ENCODE measurements around the gene SHC4.
"Not testable (repeated sequence)": the region's sequence is repeated elsewhere in the genome, so short reads cannot be mapped to it uniquely, and the experiment has no call there.

The SHC4 gene

DNA sequence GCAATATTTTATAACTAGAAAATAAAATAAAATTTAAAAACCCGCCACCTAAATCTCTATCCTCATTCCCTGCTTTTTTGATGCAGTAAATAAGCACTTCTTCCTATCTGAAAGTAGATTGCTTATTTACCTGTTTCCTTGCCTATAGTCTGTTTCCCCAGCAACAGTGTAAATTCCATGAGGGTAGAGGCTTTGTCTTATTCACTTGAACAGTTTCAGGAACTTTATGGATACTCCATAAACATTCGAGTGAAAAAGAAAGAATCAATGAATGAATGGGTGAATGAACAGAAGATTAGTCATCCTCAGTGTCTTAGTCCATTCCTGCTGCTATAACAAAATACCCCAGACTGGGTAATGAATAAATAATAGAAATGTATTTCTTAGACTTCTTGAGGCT lies 41.7 kb downstream of the SHC4 start:
- no peak for DNase-seq

DNA sequence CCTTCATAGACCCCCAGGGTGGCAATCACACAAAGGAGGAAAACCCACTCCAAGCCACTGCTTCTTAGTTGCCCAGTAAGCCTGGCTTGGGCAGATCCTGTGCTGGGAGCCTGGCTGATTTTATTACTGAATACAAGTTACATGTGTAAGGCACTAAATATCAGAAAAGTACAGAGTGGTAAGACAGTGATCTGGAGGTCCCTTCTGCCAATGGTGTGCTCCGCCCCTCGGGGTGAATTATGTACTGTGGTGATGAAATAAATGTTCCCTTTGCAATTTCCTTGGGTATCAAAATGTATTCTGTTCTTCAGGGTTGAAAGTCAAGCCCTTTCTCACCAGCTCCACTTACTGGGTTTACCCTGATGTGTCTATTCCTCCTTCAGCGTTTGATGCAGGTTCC lies 47.0 kb downstream of the SHC4 start:
- no peak for DNase-seq

DNA sequence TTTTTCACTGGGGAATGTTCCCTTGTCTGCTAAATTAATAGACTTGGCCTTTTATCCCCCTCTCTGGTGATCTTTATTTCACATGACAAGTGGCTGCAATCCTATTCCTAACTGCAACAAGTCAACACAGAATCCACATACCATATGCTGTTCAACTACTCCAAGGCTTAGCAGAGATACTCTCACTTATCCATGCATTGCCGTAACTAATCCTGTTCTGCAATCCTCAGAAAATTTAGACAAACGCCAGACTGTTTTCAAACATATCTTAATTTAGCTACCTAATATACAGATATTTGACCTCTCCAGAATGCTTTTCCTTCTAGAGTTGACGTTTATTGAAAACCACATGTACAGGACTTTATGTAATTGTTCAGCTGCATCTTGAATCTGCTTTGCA lies 47.9 kb downstream of the SHC4 start:
- DNase-seq, result no peak

DNA sequence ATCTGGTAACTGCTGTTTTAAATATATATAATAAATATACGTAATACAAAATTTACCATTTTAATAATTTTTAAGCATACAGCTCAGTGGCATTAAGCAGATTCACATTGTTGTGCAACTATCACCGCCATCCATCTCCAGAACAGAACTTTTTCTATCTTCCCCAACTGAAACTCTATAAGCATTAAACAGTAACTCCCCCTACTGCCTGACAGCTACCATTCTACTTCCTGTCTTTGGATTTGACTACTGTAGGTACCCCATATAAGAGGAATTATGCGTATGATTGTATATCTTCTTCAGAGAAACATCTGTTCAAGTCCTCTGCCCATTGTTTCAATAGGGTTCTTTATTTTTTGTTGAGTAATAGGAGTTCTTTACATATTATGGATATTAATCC lies 49.0 kb downstream of the SHC4 start:
- no peak for DNase-seq

DNA sequence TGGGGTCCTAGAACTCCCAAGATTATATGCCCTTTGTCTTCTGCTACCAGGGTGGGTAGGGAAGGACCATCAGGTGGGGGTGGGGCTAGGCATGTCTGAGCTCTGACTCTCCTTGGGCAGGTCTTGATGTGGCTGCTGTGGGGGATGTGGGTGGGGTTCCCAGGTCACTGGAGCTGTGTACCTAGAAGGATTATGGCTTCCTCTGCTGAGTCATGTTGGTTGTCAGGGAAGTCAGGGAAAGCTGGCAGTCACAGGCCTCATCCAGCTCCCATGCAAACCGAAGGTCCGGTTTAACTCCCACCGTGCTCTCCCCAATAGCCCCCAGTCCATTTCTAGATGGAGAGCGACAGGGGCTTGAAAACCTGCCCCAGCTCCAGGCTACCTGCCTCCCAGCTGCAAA lies 50.6 kb downstream of the SHC4 start:
- no peak for DNase-seq

DNA sequence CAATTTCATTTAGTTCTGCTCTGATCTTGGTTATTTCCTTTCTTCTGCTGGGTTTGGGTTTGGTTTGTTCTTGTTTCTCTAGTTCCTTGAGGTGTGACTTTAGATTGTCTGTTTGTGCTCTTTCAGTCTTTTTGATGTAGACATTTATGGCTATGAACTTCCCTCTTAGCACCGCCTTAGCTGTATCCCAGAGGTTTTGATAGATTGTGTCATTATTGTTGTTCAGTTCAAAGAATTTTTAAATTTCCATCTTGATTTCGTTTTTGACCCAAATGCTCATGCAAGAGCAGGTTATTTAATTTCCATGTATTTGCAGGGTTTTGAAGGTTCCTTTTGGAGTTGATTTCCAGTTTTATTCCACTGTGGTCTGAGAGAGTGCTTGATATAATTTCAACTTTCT lies 53.2 kb downstream of the SHC4 start:
- DNase-seq, result not testable (repeated sequence)

DNA sequence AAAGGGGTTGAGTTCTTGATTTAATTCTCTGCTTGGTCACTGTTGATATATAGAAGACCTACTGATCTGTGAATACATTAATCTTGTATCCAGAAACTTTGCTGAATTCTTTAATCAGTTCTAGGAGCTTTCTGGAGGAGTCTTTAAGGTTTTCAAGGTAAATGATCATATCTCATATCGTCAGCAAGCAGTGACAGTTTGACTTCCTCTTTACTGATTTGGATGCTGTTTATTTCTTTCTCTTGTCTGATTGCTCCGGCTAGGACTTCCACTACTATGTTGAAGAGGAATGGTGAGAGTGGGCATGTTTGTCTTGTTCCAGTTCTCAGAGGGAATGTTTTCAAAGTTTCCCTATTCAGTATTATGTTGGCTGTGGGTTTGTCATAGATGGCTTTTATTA lies 54.4 kb downstream of the SHC4 start:
- DNase-seq, result not testable (repeated sequence)

DNA sequence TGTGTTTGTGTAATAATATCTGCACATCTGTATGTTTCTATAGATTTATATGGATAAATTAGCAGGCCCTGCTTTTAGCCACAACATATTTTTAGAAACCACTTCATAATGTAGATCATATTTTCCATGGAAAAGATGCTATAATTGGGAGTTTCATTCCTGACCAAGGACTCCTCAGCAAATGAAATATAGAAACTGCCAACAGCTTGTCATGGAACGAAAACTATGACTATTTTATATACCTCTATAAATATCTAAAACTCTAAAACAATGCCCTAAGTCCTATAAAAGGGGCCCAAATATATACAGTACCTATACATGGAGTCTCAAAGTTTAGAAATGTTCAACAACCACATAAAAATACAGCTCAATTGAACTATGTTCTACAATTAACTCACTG lies 57.9 kb downstream of the SHC4 start:
- DNase-seq, result no peak

DNA sequence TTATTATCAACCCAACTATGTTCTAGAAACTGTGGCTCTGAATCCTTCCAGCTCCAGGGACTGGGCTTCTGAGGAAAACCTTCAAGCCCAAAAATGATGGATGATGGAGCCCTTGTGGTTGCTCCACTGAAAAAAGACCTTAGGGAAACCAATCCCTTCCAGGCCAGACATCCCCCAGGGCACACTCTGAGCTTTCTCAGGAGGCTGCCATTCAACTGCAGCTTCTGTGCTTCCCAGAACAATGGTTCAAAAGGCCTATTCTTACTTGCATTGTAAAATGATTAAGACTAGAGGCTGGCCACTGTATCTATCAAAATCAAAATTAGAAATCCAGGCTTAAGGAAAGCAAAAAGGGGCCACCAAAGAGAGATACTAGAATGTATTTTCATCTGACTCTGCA lies 58.5 kb downstream of the SHC4 start:
- no peak for DNase-seq

DNA sequence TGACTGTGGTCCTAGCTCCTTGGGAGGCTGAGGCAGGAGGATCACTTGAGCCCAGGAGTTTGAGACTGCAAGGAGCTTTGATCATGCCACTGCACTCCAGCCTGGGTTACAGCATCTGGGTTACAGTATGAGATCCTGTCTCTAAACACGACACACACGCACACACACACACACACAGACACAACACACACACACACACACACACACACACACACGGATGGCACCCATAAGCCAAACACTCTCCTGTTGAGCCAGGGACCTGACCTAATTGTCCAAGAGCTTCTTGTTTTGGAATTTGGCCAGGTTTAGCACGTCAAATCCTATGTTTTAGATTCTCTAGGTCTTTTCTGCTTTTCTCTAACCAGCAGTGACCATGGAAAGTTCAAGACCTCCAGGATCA lies 59.0 kb downstream of the SHC4 start:
- no peak for DNase-seq

DNA sequence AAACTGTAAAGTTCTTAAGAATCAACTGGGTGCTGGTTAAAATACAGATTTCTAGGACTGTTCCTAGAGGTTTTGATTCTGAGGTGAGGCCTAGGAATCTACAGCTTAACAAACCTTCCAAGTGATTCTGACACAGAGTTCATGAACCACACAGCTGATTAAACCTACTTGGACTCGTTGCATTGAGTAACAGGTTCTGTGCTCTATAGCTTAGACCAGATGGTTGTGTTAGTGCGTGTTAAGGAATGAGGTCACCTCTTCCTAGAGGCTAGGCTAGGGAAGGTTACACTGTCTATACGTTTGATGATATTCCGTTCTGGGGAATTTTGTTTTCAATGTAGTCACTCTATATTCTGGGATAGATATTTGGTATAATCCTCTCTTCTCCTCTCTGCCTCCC lies 63.9 kb downstream of the SHC4 start:
- DNase-seq, result no peak

DNA sequence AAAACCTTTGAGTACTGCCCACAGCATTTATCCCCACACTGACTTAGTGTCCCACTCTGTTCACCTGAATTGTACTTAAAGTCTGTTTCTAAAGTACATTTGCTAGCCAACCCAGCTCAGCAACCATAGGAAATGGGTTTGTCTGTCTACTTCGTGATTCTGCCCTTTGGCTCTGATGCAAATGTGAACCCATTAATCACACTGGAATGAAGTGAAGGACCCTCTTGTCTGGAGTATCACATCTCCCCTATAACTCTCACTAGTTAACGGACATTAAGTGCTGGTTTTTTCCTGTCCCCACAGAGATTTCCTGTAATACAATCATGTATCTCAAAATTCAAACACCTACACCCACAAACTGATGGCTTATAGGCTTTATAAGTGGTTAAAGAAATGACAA lies 65.3 kb downstream of the SHC4 start:
- DNase-seq, result no peak

DNA sequence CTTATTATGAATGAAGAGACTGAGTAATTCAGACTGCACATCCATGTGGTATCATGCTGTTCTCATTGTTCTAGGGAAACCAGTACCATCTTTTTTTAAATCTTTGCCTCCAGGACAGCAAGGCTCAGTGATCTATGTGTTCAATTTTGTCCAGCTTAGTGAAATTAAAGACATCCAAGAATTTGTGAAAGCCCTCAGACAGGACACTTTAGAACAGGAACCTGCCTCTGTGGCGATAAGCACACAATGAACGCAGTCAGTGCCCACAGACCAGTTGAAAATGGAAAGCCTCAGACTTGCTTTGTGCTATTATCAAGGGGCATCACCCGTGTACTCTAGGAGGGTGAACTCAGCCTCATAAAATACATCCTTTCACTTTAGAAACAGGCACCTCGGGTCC lies 65.7 kb downstream of the SHC4 start:
- no peak for DNase-seq

DNA sequence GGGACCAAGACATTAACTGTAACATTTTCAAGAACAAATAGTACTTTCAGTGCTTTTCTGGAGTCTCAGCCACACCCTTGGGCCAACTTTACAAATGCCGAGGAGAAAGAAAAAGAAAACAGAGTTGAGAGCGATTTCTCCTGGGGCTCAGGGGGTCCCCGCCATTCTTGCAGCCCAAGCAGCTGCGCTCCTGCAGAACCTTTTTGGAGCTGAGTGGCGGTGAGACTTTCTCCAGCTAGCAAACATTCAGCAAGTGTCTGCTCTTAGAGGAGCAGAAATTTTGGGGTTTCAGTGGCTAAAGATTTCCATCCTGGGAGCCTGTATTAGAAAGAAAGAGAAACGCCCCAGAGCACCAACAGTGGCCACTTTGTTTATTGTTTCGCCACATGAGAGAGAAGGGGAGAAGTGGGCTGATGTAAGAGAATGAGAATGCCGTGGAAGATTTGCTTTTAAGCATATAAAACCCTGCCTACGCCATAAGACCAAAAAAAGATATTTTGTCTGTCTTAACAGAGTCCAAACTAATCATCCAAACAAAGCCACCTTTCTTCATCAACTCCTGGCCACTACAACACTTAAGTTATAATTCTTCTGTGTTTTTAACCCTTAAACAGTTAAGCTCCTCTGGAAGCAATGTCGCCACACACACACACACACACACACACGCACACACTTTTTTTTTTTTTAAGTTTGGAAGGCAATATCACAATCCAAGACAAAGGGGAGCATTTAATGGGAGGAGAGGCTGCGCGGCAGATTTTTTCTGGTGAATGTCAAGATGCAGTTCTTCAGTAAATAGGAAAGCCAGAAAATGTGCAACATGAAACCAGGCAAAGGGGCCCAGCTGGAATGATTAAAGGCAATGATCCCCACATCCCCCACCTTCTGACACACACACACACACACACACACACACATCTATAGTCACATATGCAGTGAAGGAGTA lies 66.6 kb downstream of the SHC4 start:
- DNase-seq, result no peak

DNA sequence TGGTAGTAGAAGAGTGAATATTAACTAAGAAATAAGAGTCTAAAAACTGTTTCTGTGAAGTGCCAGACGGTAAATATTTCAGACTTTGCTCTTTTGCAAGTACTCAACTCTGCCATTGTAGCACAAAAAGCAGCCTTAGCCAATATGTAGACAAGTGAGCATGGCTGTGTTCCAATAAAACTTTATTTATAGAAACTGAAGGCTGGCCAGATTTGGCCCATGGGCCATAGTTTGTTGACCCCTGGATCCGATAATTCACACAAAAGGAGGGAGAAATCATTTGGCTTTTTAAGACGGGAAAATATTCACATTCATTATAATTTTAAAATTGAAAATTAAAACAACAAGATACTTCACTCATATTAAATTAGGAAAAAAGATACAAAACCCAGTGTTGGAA lies 70.4 kb downstream of the SHC4 start:
- DNase-seq, result no peak

DNA sequence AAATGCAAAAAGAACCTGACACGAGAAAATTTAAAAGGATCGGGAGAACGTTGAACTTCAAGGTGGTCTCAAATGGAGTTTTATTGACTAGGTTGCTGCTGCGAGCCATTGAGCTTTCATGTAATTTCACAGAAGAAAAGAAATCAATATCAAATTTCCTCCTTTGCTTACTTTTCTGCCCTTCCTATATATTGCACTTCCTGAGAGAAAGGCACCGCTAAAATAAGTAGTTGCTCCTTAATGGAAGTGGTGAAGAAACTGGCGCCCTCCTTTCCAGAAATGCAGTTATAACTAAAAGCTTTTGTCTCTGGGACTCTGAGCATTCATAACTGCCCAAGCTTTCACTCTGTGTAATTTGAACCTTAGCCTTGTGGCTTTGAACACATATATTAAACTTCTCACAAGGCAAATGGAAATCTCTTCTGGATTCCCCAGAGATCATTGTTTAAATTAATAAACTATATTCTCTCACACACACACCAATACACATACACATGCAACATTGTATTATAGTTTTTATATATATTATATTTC lies 72.4 kb downstream of the SHC4 start:
- DNase-seq, result no peak

DNA sequence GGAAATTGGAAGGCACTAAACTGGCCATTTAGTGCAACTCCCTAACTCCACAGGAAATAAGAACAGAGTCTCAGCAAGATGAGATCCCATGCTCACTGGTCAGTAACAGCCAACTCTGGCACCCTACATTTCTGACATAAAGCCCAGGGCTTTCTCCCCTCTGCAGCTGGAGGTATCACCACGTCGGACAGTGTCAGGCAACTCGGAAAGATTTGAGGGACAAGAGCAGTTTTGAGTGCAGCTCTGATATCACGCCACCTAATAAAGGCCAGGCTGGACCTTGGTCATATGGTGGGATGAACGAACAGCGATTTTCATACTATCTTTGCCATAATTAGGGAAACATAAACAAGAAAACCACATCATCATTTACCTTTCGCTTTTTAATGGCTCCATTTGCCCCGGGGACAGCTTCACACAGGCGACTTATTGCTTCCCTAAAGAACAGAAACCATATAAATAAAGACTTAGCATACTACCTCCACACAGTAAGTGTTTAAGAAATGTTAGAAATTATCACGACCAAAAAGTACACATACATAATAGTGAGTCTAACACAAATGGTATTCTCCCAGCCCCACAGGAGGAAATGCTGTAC lies 73.2 kb downstream of the SHC4 start:
- DNase-seq, result no peak

DNA sequence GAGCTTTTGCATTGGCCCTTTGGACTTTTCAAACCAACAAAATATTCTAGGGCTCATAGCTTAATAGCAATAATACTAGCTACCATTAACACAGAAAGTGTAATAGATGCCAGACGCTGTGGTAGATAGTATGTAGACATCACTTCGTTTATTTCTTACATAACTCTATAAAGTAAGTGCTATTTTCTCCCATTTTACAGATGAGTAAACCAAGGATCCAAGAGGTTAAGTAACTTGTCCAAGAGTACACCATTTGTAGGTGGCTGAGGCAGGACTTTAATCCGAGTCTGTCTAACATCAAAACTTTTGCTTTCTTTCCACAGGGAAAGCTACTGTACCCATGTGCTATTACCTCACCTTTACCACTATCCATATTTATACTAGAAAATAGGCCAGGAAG lies 73.8 kb downstream of the SHC4 start:
- no peak for DNase-seq

DNA sequence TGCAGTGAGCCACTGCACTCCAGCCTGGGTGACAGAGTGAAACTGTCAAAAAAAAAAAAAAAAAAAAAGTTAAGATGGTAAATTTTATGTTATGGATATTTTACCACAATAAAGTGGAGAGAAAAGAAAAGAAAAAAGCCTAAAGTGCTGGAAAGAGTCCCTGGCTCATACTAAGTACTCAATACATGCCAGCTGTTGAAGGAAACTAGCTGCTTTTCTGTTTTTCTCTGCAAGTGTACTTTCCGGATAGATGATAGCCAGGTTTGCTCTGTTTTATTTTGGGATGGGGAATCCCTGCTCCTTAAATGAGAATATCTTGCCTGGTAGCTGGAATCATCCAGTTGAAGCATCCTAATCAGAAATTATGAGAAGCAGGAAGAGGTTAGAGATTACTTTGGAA lies 74.9 kb downstream of the SHC4 start:
- no peak for DNase-seq

DNA sequence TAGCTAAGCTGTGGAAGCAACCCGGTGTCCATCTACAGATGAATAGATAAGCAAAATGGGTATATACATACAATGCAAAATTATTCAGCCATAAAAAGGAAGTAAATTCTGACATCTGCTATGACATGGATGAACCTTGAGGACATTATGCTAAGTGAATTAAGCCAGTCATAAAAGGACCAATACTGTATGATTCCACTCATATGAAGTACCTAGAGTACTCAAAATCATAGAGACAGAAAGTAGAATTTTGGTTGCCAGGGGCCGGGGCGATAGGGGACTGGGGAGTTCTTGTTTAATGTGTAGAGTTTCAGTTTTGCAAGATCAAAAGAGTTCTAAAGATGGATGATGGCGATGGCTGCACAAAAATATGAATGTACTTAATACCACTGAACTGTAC lies 75.5 kb downstream of the SHC4 start:
- no peak for DNase-seq

DNA sequence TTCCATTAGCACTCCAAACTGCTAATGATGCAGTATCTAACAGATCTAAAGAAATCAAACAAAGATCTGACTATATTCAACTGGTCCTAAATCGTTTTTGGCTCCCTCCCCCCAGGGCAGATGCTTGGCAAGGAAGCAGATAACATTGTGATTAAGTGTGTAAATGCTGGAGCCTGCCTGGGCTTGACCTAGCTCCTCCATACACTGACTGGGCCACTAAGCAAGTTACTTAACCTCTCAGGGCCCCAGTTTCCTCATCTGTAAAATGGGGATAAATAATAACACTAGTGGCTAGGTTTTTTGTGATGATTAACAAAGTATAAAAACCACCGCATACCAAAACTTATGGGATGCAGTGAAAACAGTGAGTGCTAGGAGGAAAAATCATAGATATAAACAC lies 76.6 kb downstream of the SHC4 start:
- no peak for DNase-seq

DNA sequence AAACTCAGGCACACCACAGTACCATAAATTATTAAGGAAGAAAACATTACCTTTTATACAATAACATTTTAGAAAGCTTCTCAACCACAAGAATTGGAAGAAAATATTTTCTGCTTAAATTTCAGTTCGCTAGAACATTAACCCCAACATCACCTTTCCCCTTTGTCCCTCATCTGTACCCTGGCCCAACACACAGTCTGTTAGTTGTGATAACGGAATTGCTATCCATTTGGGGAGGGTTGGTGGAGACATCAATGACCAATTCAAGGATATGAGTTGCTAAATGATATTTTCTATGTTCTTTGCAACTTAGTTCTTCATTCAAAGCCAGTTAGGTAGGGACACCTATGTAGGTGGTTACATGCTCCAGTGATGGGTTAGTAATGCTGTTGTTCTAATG lies 80.0 kb downstream of the SHC4 start:
- no peak for DNase-seq

DNA sequence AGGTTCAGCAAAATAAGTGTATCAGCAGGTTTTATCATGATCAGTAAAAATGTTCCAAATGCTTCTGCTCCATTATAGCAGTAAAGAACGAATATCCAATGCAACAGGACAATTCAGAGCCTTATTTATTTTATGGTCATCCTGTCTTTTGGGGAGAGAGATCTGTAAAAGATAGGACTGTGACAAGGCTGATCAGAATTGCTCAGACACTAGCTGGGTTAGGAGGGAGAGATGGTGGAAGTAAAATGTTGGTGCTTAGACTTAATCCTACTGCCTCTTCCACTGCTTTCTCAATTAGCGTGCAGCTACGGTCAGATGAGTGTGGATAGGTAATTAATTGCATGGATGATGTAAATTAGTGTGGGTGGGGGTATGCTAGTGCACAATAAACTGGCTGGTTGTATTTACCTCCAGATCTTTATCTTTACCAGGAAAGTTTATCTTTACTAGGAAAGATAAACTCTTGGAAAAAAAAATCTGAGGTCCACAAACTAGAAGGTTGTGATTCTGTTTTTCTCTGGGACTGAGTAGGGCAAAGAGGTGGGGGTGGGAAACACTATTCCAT lies 83.6 kb downstream of the SHC4 start:
- no peak for DNase-seq

Data from RPMI8226 (cell line).